HEK293 (cell line): ENCODE results near the gene POLR2E.

Experiments used
- CTCF ChIA-PET: fragments of 350-600 bp; formaldehyde crosslinking; extraction: SDS; loops from one replicate; lab custom pipeline; 2021; ENCODE audit warnings: antibody characterized with exemption; lab: Yijun Ruan, JAX
- POLR2A ChIA-PET: fragments of 300-600 bp; formaldehyde crosslinking; extraction: SDS; loops from one replicate; lab custom pipeline; 2020; ENCODE audit warnings: antibody characterized with exemption, inconsistent platforms; lab: Yijun Ruan, JAX
- H3K27ac ChIP-seq: fragments of 200-500 bp; sonication (Bioruptor generic); 2 replicates; pipeline ENCODE4 v1.5.1; 2014; ENCODE audit warnings: low read depth, low read length, control low read depth, inconsistent platforms; ENCODE audit errors: extremely low read depth
- H3K36me3 ChIP-seq, 2 experiments: fragments of 200-500 bp in 1 of 2; sonication (Bioruptor generic) in 1 of 2; 1 replicate in 1 of 2; 2 replicates in 1 of 2; pipeline ENCODE4 v1.5.1; 2014 to 2017; ENCODE audit warnings: inconsistent platforms in 2 of 2, low read length in 2 of 2; ENCODE audit not compliant: control insufficient read depth in 2 of 2, insufficient read depth in 1 of 2
- H3K4me1 ChIP-seq: fragments of 200-500 bp; sonication (Bioruptor generic); 2 replicates; pipeline ENCODE4 v1.5.1; 2014; ENCODE audit warnings: mild to moderate bottlenecking, low read length, inconsistent platforms; ENCODE audit not compliant: control insufficient read depth, insufficient read depth
- H3K4me3 ChIP-seq: 2 replicates; pipeline ENCODE4 v1.5.1; 2011; ENCODE audit warnings: low read depth, mild to moderate bottlenecking, control low read depth, low read length, moderate library complexity
- H3K9me3 ChIP-seq: fragments of 200-500 bp; sonication (Bioruptor generic); 2 replicates; pipeline ENCODE4 v1.5.1; 2014; ENCODE audit warnings: low read depth, low read length, inconsistent platforms; ENCODE audit not compliant: control insufficient read depth, insufficient read depth
- BCL11B ChIP-seq: fragments of 450-650 bp; formaldehyde crosslinking; IDR thresholded peaks from 2 replicates; pipeline ENCODE4 v1.5.1; 2016; ENCODE audit warnings: low read depth, missing biosample characterization, missing genetic modification characterization
- EGR2 ChIP-seq: fragments of 450-650 bp; formaldehyde crosslinking; IDR thresholded peaks from 2 replicates; pipeline ENCODE4 v1.5.1; 2016; ENCODE audit warnings: low read depth, missing biosample characterization, missing genetic modification characterization
- GLIS1 ChIP-seq: fragments of 450-650 bp; formaldehyde crosslinking; IDR thresholded peaks from 2 replicates; pipeline ENCODE4 v1.5.1; 2016; ENCODE audit warnings: missing biosample characterization, missing genetic modification characterization
- GLIS2 ChIP-seq: fragments of 450-650 bp; formaldehyde crosslinking; IDR thresholded peaks from 2 replicates; pipeline ENCODE4 v1.5.1; 2016; ENCODE audit warnings: missing biosample characterization, missing genetic modification characterization
- SCRT1 ChIP-seq: fragments of 450-650 bp; formaldehyde crosslinking; IDR thresholded peaks from 2 replicates; pipeline ENCODE4 v1.5.1; 2016; ENCODE audit warnings: missing biosample characterization, missing genetic modification characterization, borderline replicate concordance
- ZEB2 ChIP-seq: fragments of 450-650 bp; formaldehyde crosslinking; IDR thresholded peaks from 2 replicates; pipeline ENCODE4 v1.5.1; 2016; ENCODE audit warnings: missing biosample characterization, missing genetic modification characterization
- ZNF10 ChIP-seq: fragments of 450-650 bp; formaldehyde crosslinking; IDR thresholded peaks from 2 replicates; pipeline ENCODE4 v1.5.1; 2017; ENCODE audit warnings: missing biosample characterization, missing genetic modification characterization
- ZNF596 ChIP-seq: fragments of 450-650 bp; IDR thresholded peaks from 2 replicates; pipeline ENCODE4 v1.5.0; 2018; ENCODE audit warnings: missing biosample characterization, mild to moderate bottlenecking, missing genetic modification characterization, moderate library complexity
- ZNF600 ChIP-seq: fragments of 450-650 bp; formaldehyde crosslinking; IDR thresholded peaks from 2 replicates; pipeline ENCODE4 v1.5.1; 2016; ENCODE audit warnings: missing biosample characterization, missing genetic modification characterization
- ZNF658 ChIP-seq: fragments of 450-650 bp; formaldehyde crosslinking; IDR thresholded peaks from 2 replicates; pipeline ENCODE4; 2016; ENCODE audit warnings: missing biosample characterization, missing genetic modification characterization
- ZNF677 ChIP-seq: fragments of 450-650 bp; IDR thresholded peaks from 2 replicates; pipeline ENCODE4 v1.5.0; 2018; ENCODE audit warnings: missing biosample characterization, mild to moderate bottlenecking, missing genetic modification characterization, moderate library complexity
- TF ChIP-seq, protein P1 (sequence below): fragments of 450-650 bp; formaldehyde crosslinking; IDR thresholded peaks from 2 replicates; pipeline ENCODE4 v1.5.1; 2016; ENCODE audit warnings: missing biosample characterization, missing genetic modification characterization
- TF ChIP-seq, protein P2 (sequence below): fragments of 450-650 bp; formaldehyde crosslinking; IDR thresholded peaks from 2 replicates; pipeline ENCODE4 v1.5.1; 2016; ENCODE audit warnings: missing biosample characterization, missing genetic modification characterization
- TF ChIP-seq, protein P3 (sequence below): fragments of 450-650 bp; formaldehyde crosslinking; IDR thresholded peaks from 2 replicates; pipeline ENCODE4 v1.5.1; 2016; ENCODE audit warnings: missing biosample characterization, missing genetic modification characterization
- TF ChIP-seq, protein P4 (sequence below): fragments of 450-650 bp; formaldehyde crosslinking; IDR thresholded peaks from 2 replicates; pipeline ENCODE4 v1.5.1; 2016; ENCODE audit warnings: missing biosample characterization, missing genetic modification characterization
- TF ChIP-seq, protein P5 (sequence below): fragments of 450-650 bp; formaldehyde crosslinking; optimal IDR thresholded peaks from 2 replicates; pipeline ENCODE3; 2016; ENCODE audit warnings: missing biosample characterization, mild to moderate bottlenecking, missing genetic modification characterization
- TF ChIP-seq, protein P6 (sequence below): fragments of 450-650 bp; formaldehyde crosslinking; IDR thresholded peaks from 2 replicates; pipeline ENCODE4; 2016; ENCODE audit warnings: missing biosample characterization, missing genetic modification characterization

The POLR2E gene

DNA sequence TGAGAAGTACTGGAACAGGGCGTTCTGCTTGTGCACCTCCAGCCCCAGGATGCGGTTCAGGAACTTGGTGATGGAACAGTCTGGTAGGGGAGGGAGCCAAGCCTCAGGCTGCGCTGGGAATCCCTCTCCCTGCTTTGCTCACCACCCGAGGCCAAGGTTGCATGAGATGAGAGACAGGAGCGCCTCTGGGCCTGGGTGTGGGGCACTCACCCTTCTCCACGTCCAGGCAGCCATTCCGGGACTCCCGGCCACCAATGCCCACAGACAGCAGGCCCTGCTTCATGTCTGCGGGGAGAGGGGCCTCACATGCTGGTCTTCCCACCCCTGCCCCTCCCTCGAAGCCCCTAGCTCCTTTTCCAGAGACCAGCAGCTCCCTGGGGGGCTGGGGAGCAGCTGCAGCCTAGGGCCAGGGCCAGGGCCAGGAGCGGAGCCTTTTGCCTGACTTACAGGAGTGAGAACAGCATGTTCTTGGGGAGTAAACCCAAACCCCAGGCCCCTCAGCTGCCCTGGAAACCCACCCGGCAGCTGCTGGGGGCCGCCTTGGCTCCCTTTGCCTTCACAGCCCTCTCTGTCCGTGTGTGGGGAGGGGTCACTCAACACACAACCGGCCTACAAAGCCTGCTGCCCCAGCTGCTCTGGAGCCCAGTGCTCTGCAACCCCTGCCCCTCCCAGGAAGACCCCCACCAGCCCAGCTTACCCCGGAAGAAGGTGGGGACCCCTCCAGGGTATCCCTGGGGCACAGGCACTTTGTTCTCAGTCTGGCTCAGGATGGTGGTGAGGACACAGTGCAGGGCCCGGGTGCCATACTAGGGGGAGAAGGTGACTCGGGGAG is 15.8 kb upstream of the POLR2E start:
- Histone ChIP-seq H3K27ac (no peak overlapping the region), H3K4me3 (no peak overlapping the region), H3K4me1 (peaks cover 4% of the 10 kb centered on the region; the same call in 1 of the 2 replicates), H3K36me3 (peaks cover 0 to 49% of the 10 kb centered on the region in 2 experiments; a peak in 1 of 3 replicates), H3K9me3 (no peaks in the 10 kb centered on the region)
- ChIA-PET CTCF (interaction anchor here (0.7 to 3.9 kb wide), 2 partner anchors 37 to 82 kb away, joined by 4 to 40 read pairs; no protein-coding TSS in a partner anchor), POLR2A (no interaction called here)
- TF ChIP-seq ZNF600 (tag by site-specific recombination) (peak; percentile 100), ZNF658 (tag by site-specific recombination) (no peak), GLIS1 (peak; percentile 35), GLIS2 (tag by site-specific recombination) (peak; percentile 46; the same call in 1 of the 2 replicates), ZEB2 (tag by site-specific recombination) (no peak)
- TF ChIP-seq, protein P1, sequence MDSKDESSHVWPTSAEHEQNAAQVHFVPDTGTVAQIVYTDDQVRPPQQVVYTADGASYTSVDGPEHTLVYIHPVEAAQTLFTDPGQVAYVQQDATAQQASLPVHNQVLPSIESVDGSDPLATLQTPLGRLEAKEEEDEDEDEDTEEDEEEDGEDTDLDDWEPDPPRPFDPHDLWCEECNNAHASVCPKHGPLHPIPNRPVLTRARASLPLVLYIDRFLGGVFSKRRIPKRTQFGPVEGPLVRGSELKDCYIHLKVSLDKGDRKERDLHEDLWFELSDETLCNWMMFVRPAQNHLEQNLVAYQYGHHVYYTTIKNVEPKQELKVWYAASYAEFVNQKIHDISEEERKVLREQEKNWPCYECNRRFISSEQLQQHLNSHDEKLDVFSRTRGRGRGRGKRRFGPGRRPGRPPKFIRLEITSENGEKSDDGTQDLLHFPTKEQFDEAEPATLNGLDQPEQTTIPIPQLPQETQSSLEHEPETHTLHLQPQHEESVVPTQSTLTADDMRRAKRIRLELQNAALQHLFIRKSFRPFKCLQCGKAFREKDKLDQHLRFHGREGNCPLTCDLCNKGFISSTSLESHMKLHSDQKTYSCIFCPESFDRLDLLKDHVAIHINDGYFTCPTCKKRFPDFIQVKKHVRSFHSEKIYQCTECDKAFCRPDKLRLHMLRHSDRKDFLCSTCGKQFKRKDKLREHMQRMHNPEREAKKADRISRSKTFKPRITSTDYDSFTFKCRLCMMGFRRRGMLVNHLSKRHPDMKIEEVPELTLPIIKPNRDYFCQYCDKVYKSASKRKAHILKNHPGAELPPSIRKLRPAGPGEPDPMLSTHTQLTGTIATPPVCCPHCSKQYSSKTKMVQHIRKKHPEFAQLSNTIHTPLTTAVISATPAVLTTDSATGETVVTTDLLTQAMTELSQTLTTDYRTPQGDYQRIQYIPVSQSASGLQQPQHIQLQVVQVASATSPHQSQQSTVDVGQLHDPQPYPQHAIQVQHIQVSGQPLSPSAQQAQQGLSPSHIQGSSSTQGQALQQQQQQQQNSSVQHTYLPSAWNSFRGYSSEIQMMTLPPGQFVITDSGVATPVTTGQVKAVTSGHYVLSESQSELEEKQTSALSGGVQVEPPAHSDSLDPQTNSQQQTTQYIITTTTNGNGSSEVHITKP (tag by site-specific recombination), result peak; percentile 62; the same call in 1 of the 2 replicates
- TF ChIP-seq, protein P2, sequence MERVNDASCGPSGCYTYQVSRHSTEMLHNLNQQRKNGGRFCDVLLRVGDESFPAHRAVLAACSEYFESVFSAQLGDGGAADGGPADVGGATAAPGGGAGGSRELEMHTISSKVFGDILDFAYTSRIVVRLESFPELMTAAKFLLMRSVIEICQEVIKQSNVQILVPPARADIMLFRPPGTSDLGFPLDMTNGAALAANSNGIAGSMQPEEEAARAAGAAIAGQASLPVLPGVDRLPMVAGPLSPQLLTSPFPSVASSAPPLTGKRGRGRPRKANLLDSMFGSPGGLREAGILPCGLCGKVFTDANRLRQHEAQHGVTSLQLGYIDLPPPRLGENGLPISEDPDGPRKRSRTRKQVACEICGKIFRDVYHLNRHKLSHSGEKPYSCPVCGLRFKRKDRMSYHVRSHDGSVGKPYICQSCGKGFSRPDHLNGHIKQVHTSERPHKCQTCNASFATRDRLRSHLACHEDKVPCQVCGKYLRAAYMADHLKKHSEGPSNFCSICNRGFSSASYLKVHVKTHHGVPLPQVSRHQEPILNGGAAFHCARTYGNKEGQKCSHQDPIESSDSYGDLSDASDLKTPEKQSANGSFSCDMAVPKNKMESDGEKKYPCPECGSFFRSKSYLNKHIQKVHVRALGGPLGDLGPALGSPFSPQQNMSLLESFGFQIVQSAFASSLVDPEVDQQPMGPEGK (tag by site-specific recombination), result 0 out of 2 replicates have a peak, but pooled peaks have one; percentile 19

DNA sequence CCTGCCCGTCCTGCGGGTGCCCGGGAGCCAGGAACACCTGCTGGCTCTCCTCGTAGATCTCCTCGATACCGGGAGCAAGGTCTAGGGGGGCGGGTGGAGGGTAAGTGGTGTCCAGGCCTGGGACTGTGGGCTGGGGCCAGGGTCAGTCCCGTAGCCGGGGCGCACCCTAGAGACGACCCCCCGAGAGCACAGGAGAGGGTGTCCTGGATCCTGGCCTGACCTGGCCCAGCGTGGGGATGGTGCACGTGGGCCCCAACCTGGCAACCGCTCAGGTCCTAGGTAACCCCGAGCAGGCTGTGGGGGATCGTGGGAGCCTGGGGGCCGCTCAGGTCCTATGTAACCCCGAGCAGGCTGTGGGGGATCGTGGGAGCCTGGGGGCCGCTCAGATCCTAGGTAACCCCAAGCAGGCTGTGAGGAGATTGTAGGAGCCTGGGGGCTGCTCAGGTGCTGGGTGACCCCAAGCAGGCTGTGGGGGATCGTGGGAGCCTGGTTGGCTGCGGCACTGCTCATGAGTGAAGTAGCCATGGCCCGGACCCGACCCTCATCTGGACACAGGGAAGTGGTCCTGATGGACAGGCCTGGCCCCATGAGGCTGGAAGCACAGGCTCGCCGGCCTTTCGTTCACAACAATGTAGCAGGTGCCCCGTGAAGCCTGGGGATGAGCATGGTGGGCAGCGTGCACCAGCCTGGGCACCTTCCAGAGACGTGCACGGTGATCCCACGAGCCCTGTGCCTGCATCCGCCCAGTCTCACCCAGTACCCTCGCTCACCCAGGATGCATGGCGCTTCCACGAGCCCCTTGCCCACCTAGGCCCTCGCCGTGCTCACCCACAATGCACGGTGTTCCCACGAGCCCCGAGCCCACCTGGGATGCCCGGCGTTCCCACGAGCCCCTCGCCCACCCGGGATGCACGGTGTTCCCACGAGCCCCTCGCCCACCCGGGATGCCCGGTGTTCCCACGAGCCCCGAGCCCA is 14.8 kb upstream of the POLR2E start:
- Histone ChIP-seq H3K4me3 (no peak overlapping the region), H3K9me3 (no peaks in the 10 kb centered on the region), H3K4me1 (peaks cover 4% of the 10 kb centered on the region; the same call in 1 of the 2 replicates), H3K36me3 (peaks cover 0 to 59% of the 10 kb centered on the region in 2 experiments; a peak in 1 of 3 replicates), H3K27ac (no peak overlapping the region)
- TF ChIP-seq ZNF677 (tag by site-specific recombination), result no peak
- no peak for TF ChIP-seq ZNF10 (tag by site-specific recombination)
- TF ChIP-seq, protein P3, sequence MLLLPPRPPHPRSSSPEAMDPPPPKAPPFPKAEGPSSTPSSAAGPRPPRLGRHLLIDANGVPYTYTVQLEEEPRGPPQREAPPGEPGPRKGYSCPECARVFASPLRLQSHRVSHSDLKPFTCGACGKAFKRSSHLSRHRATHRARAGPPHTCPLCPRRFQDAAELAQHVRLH, result no peak
- no peak for TF ChIP-seq ZNF596 (tag by site-specific recombination)
- peak; percentile 18; the same call in 1 of the 2 replicates for TF ChIP-seq GLIS2 (tag by site-specific recombination)
- TF ChIP-seq, protein P4, sequence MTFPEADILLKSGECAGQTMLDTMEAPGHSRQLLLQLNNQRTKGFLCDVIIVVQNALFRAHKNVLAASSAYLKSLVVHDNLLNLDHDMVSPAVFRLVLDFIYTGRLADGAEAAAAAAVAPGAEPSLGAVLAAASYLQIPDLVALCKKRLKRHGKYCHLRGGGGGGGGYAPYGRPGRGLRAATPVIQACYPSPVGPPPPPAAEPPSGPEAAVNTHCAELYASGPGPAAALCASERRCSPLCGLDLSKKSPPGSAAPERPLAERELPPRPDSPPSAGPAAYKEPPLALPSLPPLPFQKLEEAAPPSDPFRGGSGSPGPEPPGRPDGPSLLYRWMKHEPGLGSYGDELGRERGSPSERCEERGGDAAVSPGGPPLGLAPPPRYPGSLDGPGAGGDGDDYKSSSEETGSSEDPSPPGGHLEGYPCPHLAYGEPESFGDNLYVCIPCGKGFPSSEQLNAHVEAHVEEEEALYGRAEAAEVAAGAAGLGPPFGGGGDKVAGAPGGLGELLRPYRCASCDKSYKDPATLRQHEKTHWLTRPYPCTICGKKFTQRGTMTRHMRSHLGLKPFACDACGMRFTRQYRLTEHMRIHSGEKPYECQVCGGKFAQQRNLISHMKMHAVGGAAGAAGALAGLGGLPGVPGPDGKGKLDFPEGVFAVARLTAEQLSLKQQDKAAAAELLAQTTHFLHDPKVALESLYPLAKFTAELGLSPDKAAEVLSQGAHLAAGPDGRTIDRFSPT (tag by site-specific recombination), result peak; percentile 81
- peak; percentile 21; the same call in 1 of the 2 replicates for TF ChIP-seq EGR2 (tag by site-specific recombination)
- TF ChIP-seq SCRT1, result no peak
- TF ChIP-seq, protein P5, sequence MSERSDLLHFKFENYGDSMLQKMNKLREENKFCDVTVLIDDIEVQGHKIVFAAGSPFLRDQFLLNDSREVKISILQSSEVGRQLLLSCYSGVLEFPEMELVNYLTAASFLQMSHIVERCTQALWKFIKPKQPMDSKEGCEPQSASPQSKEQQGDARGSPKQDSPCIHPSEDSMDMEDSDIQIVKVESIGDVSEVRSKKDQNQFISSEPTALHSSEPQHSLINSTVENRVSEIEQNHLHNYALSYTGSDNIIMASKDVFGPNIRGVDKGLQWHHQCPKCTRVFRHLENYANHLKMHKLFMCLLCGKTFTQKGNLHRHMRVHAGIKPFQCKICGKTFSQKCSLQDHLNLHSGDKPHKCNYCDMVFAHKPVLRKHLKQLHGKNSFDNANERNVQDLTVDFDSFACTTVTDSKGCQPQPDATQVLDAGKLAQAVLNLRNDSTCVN (tag by site-specific recombination), result peak; percentile 15
- TF ChIP-seq, protein P6, sequence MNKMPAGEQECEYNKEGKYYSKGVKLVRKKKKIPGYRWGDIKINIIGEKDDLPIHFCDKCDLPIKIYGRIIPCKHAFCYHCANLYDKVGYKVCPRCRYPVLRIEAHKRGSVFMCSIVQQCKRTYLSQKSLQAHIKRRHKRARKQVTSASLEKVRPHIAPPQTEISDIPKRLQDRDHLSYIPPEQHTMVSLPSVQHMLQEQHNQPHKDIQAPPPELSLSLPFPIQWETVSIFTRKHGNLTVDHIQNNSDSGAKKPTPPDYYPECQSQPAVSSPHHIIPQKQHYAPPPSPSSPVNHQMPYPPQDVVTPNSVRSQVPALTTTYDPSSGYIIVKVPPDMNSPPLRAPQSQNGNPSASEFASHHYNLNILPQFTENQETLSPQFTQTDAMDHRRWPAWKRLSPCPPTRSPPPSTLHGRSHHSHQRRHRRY (tag by site-specific recombination), result no peak
- 0 out of 2 replicates have a peak, but pooled peaks have one; percentile 15 for TF ChIP-seq GLIS1
- TF ChIP-seq BCL11B (tag by site-specific recombination), result 0 out of 2 replicates have a peak, but pooled peaks have one; percentile 11
- CTCF ChIA-PET, result no interaction called here
- POLR2A ChIA-PET, result no interaction called here
